OCI-LY1 (cell line): ENCODE data around the gene PRXL2B.

Experiments
- CTCF ChIP-seq: fragments of 200-600 bp; sonication (generic), shearing (Covaris generic); IDR thresholded peaks from 2 replicates; pipeline ENCODE4 v1.5.1; 2017; ENCODE audit warnings: mild to moderate bottlenecking, antibody characterized with exemption, low read length, moderate library complexity, mixed read lengths
- EZH2 ChIP-seq: fragments of 200-600 bp; sonication (generic), shearing (Covaris generic); IDR thresholded peaks from 2 replicates; pipeline ENCODE4 v1.8.0; 2017; ENCODE audit warnings: borderline replicate concordance, mixed run types, mild to moderate bottlenecking, antibody characterized with exemption, low read length, moderate library complexity, mixed read lengths

- TF ChIP-seq CTCF (no peak), EZH2 (no peak)
Measured at GRCh38 chr1:2632561-2633361, 46.2 kb downstream of the PRXL2B start, which contains the start of gene MMEL1.
